Ishikawa (cell line): ENCODE data around the gene CYP2U1.

Experiments used
- CEBPB ChIP-seq: IDR thresholded peaks from 2 replicates; pipeline ENCODE4 v1.6.1; 2012
- CREB1 ChIP-seq: IDR thresholded peaks from 2 replicates; pipeline ENCODE4 v1.6.1; 2012; ENCODE audit warnings: low read depth
- EGR1 ChIP-seq: IDR thresholded peaks from 2 replicates; pipeline ENCODE4 v1.6.1; 2012
- EP300 ChIP-seq: IDR thresholded peaks from 2 replicates; pipeline ENCODE4 v1.6.1; 2012; ENCODE audit warnings: borderline replicate concordance
- FOXM1 ChIP-seq: IDR thresholded peaks from 2 replicates; pipeline ENCODE4 v1.6.1; 2012; ENCODE audit warnings: low read depth, borderline replicate concordance
- NFIC ChIP-seq: IDR thresholded peaks from 2 replicates; pipeline ENCODE4 v1.6.1; 2012
- RAD21 ChIP-seq: IDR thresholded peaks from 2 replicates; pipeline ENCODE4 v1.6.1; 2012; ENCODE audit warnings: low read depth
- TAF1 ChIP-seq: IDR thresholded peaks from 2 replicates; pipeline ENCODE4 v1.6.1; 2012; ENCODE audit warnings: low read depth, mild to moderate bottlenecking
- TCF12 ChIP-seq: IDR thresholded peaks from 2 replicates; pipeline ENCODE4 v1.6.1; 2012; ENCODE audit warnings: low read depth
- TEAD4 ChIP-seq: IDR thresholded peaks from 2 replicates; pipeline ENCODE4 v1.6.1; 2012
- YY1 ChIP-seq: IDR thresholded peaks from 2 replicates; pipeline ENCODE4 v1.6.1; 2012; ENCODE audit warnings: low read depth
- ZBTB7A ChIP-seq: IDR thresholded peaks from 2 replicates; pipeline ENCODE4 v1.6.1; 2012; ENCODE audit warnings: low read depth
- TF ChIP-seq, protein P1 (sequence below): IDR thresholded peaks from 2 replicates; pipeline ENCODE4 v1.6.1; 2012; ENCODE audit warnings: low read depth, mild to moderate bottlenecking
- TF ChIP-seq, protein P2 (sequence below): IDR thresholded peaks from 2 replicates; pipeline ENCODE4 v1.6.1; 2012
- TF ChIP-seq, protein P3 (sequence below): IDR thresholded peaks from 2 replicates; pipeline ENCODE4 v1.6.1; 2012

Gene CYP2U1

DNA sequence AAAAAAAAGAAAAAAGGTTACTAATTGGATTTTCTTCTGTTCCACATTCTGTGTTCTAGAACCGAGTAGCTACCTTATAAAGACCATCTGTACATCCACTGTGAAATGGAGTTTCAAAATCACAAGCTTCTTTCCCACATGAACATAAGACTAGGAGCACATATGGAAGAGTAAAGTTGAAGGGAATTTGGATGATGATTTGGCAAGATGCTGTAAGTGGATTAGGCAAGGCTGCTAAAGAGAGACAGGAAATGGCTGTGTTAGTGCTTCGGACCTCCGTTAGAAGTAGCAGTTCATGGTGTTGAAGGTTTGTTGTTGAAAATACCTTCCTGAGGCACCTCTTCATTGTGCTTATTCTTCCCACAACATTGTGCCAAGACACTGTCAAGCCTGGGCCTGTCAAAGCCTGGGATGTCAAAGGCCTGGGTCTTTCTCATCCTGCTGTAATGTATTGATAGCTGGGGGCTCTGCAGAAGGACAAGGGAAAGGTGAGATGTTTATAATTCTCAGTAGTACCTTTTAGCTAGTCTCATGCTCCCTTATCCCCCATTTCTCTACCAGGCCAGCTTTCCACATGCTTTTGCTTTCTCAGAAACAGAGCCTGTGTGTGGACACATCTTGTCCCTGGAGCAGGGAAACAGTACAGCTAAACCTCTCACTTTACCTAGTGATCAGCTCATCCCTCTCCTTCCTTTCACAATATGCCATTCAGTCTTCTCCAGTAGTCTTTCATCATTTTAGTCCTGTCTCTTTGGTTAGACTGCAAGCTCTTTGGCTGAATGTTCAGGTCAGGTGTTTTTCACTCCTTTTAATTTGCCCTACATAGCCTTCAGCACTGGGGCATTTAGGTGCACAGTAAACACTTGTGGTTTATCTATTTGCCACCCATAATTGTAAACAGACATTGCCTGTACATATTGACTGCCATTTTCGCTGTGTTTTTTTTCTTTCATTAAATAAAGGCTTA, 37.9 kb upstream of the CYP2U1 start:
- TF ChIP-seq EGR1, result no peak

DNA sequence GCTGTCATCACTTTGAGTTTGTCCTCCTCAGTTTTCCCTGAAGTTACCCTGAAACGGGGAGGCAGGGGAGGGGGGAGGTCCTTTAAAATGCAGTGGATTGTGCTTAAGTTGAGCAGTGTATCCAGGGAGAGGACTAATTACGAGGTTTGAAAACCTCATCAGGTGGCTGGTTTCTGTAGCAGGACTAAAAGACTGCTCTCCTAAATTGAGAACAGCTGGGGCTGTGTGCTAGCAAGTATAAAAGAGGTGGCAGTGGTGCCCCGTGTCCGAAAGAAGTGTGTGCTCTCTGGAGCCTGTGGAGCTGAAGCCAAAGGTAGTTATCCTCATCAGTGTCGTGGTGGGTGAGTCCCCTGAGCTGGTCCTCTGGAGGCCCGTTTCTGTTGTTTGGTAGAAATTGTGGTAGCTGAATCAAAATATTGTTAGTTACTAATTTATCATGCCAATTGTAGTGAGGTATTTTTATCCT, 37.2 kb upstream of the CYP2U1 start:
- TF ChIP-seq, protein P1, sequence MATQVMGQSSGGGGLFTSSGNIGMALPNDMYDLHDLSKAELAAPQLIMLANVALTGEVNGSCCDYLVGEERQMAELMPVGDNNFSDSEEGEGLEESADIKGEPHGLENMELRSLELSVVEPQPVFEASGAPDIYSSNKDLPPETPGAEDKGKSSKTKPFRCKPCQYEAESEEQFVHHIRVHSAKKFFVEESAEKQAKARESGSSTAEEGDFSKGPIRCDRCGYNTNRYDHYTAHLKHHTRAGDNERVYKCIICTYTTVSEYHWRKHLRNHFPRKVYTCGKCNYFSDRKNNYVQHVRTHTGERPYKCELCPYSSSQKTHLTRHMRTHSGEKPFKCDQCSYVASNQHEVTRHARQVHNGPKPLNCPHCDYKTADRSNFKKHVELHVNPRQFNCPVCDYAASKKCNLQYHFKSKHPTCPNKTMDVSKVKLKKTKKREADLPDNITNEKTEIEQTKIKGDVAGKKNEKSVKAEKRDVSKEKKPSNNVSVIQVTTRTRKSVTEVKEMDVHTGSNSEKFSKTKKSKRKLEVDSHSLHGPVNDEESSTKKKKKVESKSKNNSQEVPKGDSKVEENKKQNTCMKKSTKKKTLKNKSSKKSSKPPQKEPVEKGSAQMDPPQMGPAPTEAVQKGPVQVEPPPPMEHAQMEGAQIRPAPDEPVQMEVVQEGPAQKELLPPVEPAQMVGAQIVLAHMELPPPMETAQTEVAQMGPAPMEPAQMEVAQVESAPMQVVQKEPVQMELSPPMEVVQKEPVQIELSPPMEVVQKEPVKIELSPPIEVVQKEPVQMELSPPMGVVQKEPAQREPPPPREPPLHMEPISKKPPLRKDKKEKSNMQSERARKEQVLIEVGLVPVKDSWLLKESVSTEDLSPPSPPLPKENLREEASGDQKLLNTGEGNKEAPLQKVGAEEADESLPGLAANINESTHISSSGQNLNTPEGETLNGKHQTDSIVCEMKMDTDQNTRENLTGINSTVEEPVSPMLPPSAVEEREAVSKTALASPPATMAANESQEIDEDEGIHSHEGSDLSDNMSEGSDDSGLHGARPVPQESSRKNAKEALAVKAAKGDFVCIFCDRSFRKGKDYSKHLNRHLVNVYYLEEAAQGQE, result no peak
- no peak for TF ChIP-seq CEBPB

DNA sequence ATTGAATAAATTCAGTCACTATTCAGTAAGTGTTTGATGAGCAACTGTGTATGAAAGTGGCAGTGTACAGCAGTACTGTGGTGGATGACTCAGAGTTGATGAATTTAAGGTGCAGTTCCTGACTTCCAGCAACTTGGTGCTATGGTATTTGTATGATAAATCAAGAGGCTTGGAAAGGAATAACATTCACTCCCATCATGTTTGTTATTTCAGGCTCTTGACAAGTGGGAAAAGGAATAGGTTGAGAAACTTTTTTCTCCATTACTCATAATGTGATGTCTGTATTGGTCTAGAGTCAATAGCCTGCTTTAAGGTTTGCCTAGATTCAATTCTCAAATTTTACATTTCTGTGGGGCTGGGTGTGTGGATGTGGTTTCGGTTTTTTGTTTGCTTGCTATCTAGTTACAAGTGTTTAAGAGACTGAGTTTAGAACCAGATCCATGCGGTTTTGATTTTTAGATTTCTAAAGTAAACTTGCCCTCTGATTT, 35.1 kb upstream of the CYP2U1 start:
- TF ChIP-seq EGR1, result no peak
- no peak for TF ChIP-seq NFIC
- peak; percentile 54 for TF ChIP-seq TEAD4
- TF ChIP-seq, protein P2, sequence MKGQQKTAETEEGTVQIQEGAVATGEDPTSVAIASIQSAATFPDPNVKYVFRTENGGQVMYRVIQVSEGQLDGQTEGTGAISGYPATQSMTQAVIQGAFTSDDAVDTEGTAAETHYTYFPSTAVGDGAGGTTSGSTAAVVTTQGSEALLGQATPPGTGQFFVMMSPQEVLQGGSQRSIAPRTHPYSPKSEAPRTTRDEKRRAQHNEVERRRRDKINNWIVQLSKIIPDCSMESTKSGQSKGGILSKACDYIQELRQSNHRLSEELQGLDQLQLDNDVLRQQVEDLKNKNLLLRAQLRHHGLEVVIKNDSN, result no peak

DNA sequence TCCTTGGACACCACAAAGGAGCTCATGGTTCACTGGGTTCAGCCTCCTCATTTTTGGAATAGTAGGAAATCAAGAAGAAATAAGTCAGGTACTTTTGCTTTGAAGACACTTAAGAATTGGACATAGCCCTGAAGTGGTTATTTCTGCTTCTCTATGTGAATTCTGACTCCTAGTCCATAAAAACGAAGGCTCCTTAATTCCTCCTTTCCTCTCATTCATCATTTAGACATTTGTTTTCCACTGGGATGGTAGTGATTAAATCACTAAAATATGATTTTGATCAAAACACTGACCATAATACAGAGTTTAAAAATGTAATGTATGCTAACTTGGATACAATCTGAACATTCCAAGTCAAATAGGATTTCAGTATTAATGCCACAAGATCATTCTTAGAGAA, 34.7 kb upstream of the CYP2U1 start:
- TF ChIP-seq EGR1 (no peak), NFIC (no peak), RAD21 (no peak), CREB1 (no peak), TCF12 (no peak), TAF1 (no peak), ZBTB7A (no peak)
- TF ChIP-seq, protein P1, result no peak
- TF ChIP-seq, protein P3, sequence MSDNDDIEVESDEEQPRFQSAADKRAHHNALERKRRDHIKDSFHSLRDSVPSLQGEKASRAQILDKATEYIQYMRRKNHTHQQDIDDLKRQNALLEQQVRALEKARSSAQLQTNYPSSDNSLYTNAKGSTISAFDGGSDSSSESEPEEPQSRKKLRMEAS, result no peak

DNA sequence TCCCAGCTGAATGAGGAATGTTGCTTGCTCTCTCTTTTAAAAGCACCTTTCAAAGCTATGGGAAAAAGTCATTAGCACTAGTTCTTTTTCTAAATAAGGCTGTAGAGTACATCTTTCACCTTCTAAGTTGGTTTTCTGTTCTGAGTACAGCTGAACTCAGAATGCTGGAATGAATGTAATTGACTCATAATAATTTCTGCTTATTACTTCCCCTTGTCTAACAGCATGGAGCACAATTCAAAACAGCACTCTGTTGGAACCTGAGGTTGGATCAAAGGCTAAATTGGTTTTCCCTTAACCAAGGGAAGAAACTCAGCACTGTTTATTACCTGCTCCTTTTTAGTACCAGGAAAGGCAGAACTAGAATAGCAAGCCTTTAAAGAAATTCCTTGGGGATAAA, 33.5 kb upstream of the CYP2U1 start:
- TF ChIP-seq, protein P1, result no peak
- TF ChIP-seq ZBTB7A (no peak), EP300 (no peak), TCF12 (no peak), NFIC (no peak), CREB1 (no peak), YY1 (no peak), CEBPB (no peak), RAD21 (no peak), EGR1 (no peak), TAF1 (no peak), TEAD4 (no peak), FOXM1 (no peak)
- TF ChIP-seq, protein P3, result no peak
- TF ChIP-seq, protein P2, result no peak
